ENCODE results near the gene TM4SF5. TPM values are rescaled to one million over a fixed set of nuclear protein-coding genes. Genes with fewer than 3 reads are reported as not detected.

Gene TM4SF5
- total RNA-seq, 1 experiment from 2014 or later: not detected

DNA sequence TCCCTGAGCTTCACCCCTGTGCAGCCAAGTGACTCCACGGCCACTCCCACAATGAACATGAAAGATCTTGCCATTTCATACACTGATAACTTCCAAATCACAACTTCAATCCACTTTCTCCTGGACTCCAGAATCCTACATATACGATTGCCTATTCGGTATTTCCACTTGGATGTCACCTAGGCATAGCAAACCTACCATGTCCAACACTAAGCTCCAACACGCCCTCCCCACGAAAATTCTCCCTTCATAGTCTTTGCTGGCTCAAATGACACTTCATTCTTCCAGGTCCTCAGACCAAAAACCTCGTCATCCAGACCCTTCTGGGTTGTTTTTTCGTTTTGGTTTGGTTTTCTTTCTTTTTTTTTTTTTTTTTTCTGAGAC, 19.0 kb downstream of the TM4SF5 start:
- Mint-ChIP-seq H3K9me3 (ENCODE audit: unreplicated experiment) (no peaks in the 10 kb centered on the region), H3K36me3 (ENCODE audit: insufficient read depth, unreplicated experiment) (no peaks in the 10 kb centered on the region), H3K4me1 (ENCODE audit: insufficient read depth, unreplicated experiment) (peaks cover 18% of the 10 kb centered on the region), H3K4me3 (ENCODE audit: unreplicated experiment) (peak overlapping the region; percentile 75), H3K27ac (ENCODE audit: low read depth, unreplicated experiment) (peak overlapping the region; percentile 93), H3K27me3 (ENCODE audit: insufficient read depth, unreplicated experiment) (no peaks in the 10 kb centered on the region)
- TF ChIP-seq, protein P1, sequence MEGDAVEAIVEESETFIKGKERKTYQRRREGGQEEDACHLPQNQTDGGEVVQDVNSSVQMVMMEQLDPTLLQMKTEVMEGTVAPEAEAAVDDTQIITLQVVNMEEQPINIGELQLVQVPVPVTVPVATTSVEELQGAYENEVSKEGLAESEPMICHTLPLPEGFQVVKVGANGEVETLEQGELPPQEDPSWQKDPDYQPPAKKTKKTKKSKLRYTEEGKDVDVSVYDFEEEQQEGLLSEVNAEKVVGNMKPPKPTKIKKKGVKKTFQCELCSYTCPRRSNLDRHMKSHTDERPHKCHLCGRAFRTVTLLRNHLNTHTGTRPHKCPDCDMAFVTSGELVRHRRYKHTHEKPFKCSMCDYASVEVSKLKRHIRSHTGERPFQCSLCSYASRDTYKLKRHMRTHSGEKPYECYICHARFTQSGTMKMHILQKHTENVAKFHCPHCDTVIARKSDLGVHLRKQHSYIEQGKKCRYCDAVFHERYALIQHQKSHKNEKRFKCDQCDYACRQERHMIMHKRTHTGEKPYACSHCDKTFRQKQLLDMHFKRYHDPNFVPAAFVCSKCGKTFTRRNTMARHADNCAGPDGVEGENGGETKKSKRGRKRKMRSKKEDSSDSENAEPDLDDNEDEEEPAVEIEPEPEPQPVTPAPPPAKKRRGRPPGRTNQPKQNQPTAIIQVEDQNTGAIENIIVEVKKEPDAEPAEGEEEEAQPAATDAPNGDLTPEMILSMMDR (IDR thresholded peaks at IDR 0.05; ENCODE audit: unreplicated experiment): no peak
- no TSS peak for BruUV-seq (replicated peaks)
- DNase-seq (ENCODE audit: unreplicated experiment): no peak
- intact Hi-C loops (cut with micrococcal nuclease): loop anchor here (1.0 kb wide), 4 partner anchors 43 to 92 kb away; partner anchors contain the start of genes ARRB2, MED11 and MINK1
- POLR2A ChIA-PET: interaction anchor here (0.6 to 4.0 kb wide), 47 partner anchors 10 to 236 kb away, joined by 3 to 51 read pairs (median 4); partner anchors contain the start of genes ARRB2, CAMTA2, CHRNE and MED11
- CTCF ChIA-PET: interaction anchor here (0.6 to 6.0 kb wide), 27 partner anchors 10 to 1003 kb away, joined by 3 to 88 read pairs (median 5); partner anchors contain the start of genes CHRNE, MED11 and PLD2

DNA sequence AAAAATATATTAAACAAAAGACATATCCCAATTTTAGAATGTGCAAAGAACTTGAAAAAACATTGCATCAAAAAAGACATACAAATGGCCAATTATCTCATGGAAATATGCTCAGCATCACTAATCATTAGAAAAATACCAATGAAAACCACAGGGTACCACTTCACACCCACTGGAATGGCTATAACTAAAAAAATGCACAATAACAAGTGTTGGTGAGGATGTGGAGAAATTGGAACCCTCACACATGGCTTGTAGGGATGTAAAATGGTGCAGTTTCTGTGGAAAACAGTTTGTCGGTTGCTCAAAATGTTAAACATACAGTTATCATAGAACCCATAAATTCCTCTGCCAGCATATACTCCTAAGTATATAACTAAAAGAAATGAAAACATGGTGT, 23.5 kb downstream of the TM4SF5 start:
- Mint-ChIP-seq H3K4me3 (ENCODE audit: unreplicated experiment) (no peak overlapping the region), H3K27ac (ENCODE audit: low read depth, unreplicated experiment) (peak overlapping the region; percentile 88), H3K4me1 (ENCODE audit: insufficient read depth, unreplicated experiment) (peaks cover 16% of the 10 kb centered on the region), H3K27me3 (ENCODE audit: insufficient read depth, unreplicated experiment) (no peaks in the 10 kb centered on the region), H3K9me3 (ENCODE audit: unreplicated experiment) (no peaks in the 10 kb centered on the region), H3K36me3 (ENCODE audit: insufficient read depth, unreplicated experiment) (peaks cover 14% of the 10 kb centered on the region)
- no peak for DNase-seq (ENCODE audit: unreplicated experiment)
- ChIA-PET CTCF (no interaction called here), POLR2A (no interaction called here)
- TF ChIP-seq, protein P1 (IDR thresholded peaks at IDR 0.05; ENCODE audit: unreplicated experiment): no peak
- intact Hi-C loops (cut with micrococcal nuclease): no loop called here
- no TSS peak for BruUV-seq (replicated peaks)

DNA sequence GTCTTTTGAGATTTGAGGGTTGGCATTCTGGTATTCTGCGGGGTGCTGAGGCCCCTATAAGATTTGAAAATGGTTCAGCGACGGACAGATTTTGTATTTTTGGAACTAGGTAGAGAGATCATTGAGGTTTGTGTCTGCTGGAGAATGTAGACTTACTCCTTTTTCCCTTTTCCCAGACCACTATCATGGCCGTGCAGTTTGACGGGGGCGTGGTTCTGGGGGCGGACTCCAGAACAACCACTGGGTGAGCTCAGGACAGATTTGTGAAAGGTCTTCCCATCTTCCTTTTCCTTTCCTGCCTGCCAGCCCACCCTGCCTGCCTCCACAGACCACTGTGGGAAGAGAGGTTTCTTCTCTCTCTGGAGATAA, 24.9 kb downstream of the TM4SF5 start:
- peaks cover 4% of the 10 kb centered on the region for H3K4me1 Mint-ChIP-seq (ENCODE audit: insufficient read depth, unreplicated experiment)
- intact Hi-C loops (cut with micrococcal nuclease): loop anchor here (1.0 kb wide), 1 partner anchor 10 kb away; no protein-coding TSS in a partner anchor
- no peaks in the 10 kb centered on the region for H3K27me3 Mint-ChIP-seq (ENCODE audit: insufficient read depth, unreplicated experiment)
- DNase-seq (ENCODE audit: unreplicated experiment): peak; percentile 20
- H3K36me3 Mint-ChIP-seq (ENCODE audit: insufficient read depth, unreplicated experiment): peaks cover 20% of the 10 kb centered on the region
- no TSS peak for BruUV-seq (replicated peaks)
- H3K27ac Mint-ChIP-seq (ENCODE audit: low read depth, unreplicated experiment): peak overlapping the region; percentile 88
- CTCF ChIA-PET: interaction anchor here (0.6 to 1.3 kb wide), 5 partner anchors 16 to 107 kb away, joined by 3 to 6 read pairs (median 4); no protein-coding TSS in a partner anchor
- TF ChIP-seq, protein P1 (IDR thresholded peaks at IDR 0.05; ENCODE audit: unreplicated experiment): no peak
- POLR2A ChIA-PET: interaction anchor here (0.5 to 3.0 kb wide), 19 partner anchors 10 to 230 kb away, joined by 3 to 41 read pairs (median 4); partner anchors contain the start of genes C17orf107, MINK1, PLD2 and SPAG7
- no peaks in the 10 kb centered on the region for H3K9me3 Mint-ChIP-seq (ENCODE audit: unreplicated experiment)
- H3K4me3 Mint-ChIP-seq (ENCODE audit: unreplicated experiment): peak overlapping the region; percentile 96

DNA sequence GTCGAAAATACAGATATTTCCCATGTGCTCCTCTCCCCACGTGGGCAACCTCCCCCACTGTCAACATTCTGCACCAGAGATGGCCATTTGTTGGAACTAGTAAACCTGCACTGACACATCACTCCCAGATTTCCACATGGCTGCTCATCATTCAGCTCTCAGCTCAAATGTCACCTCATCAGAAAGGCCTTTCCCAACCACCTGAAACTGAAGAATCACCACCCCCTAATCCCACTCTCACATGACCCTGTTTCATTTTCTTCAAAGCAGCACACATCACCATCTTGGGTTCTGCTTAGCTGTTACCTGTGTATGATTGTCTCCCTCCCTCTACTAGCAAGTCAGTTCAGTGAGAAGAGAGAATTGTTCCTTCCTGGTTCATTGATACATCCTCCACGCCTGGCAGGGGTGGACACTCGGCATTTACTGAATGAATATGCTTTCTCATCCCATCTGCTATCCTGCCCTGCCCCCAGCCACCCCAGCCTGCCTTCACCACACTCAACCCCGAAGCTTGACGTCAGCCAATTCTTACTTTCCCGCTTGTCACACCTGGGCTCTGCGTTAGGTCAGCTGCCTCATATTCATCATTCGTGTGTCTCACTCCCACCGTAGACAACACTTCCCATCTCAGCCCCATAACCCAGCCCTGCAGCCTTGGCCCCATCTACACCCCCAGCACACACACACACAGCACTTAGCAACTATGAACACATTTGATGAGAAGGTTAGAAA, 28.9 kb downstream of the TM4SF5 start:
- Mint-ChIP-seq H3K9me3 (ENCODE audit: unreplicated experiment) (no peaks in the 10 kb centered on the region), H3K4me1 (ENCODE audit: insufficient read depth, unreplicated experiment) (peaks cover 4% of the 10 kb centered on the region), H3K27me3 (ENCODE audit: insufficient read depth, unreplicated experiment) (no peaks in the 10 kb centered on the region), H3K4me3 (ENCODE audit: unreplicated experiment) (no peak overlapping the region), H3K36me3 (ENCODE audit: insufficient read depth, unreplicated experiment) (peaks cover 20% of the 10 kb centered on the region), H3K27ac (ENCODE audit: low read depth, unreplicated experiment) (no peak overlapping the region)
- no peak for DNase-seq (ENCODE audit: unreplicated experiment)
- TF ChIP-seq, protein P1 (IDR thresholded peaks at IDR 0.05; ENCODE audit: unreplicated experiment): no peak
- POLR2A ChIA-PET: interaction anchor here (0.6 to 3.0 kb wide), 3 partner anchors 10 to 144 kb away, joined by 3 to 11 read pairs (median 3); no protein-coding TSS in a partner anchor
- intact Hi-C loops (cut with micrococcal nuclease): no loop called here
- CTCF ChIA-PET: interaction anchor here (2.0 kb wide), 1 partner anchor 10 kb away, joined by 7 read pairs; no protein-coding TSS in a partner anchor
- BruUV-seq (replicated peaks): no TSS peak
